Glutamatergic neuron (in vitro differentiated cells): ENCODE data around the gene KRT82. TPM values are rescaled to one million over a fixed set of nuclear protein-coding genes. Genes with fewer than 3 reads are reported as not detected.
"Not testable (repeated sequence)": the region's sequence is repeated elsewhere in the genome, so short reads cannot be mapped to it uniquely, and the experiment has no call there.

Source experiments
- DNase-seq: peaks from one replicate; pipeline ENCODE4 v3.0.0; 2022
- H3K27ac Mint-ChIP-seq: one replicate; pipeline ENCODE4 v1.8.0; 2020; ENCODE audit warnings: mild to moderate bottlenecking, mixed read lengths, inconsistent platforms; ENCODE audit not compliant: unreplicated experiment
- H3K27me3 Mint-ChIP-seq: one replicate; pipeline ENCODE4 v1.8.0; 2020; ENCODE audit warnings: mild to moderate bottlenecking, moderate library complexity, mixed read lengths, inconsistent platforms; ENCODE audit not compliant: unreplicated experiment
- H3K36me3 Mint-ChIP-seq: one replicate; pipeline ENCODE4 v1.8.0; 2020; ENCODE audit warnings: mild to moderate bottlenecking, mixed read lengths, inconsistent platforms; ENCODE audit not compliant: unreplicated experiment
- H3K4me1 Mint-ChIP-seq: one replicate; pipeline ENCODE4 v1.8.0; 2020; ENCODE audit warnings: mild to moderate bottlenecking, low read depth, mixed read lengths, inconsistent platforms; ENCODE audit not compliant: unreplicated experiment
- H3K4me3 Mint-ChIP-seq: one replicate; pipeline ENCODE4 v1.8.0; 2020; ENCODE audit warnings: mild to moderate bottlenecking, mixed read lengths, inconsistent platforms; ENCODE audit not compliant: unreplicated experiment
- H3K9me3 Mint-ChIP-seq: one replicate; pipeline ENCODE4 v1.8.0; 2020; ENCODE audit warnings: mild to moderate bottlenecking, moderate library complexity, mixed read lengths, inconsistent platforms; ENCODE audit not compliant: unreplicated experiment
- CTCF ChIP-seq: fragments of 200-600 bp; sonication (generic); IDR thresholded peaks from one replicate; pipeline ENCODE4 v1.5.0; 2021; ENCODE audit not compliant: partially characterized antibody, unreplicated experiment
- long read RNA-seq: library from polyadenylated mRNA; unstranded; transcript quantifications from one replicate; pipeline ENCODE4 v2.0.0, GENCODE V29; 2020; ENCODE audit not compliant: unreplicated experiment
- total RNA-seq: library from RNA; stranded (reverse); fragmentation: NEBNext Ultra II Directional; extraction: Animal tissue kit (Norgen Biotek cat#: 25700); gene quantifications from one replicate; pipeline ENCODE4 v1.2.1, GENCODE V29; 2021; ENCODE audit not compliant: unreplicated experiment

Gene KRT82
- total RNA-seq: not detected
- long read RNA-seq: 0 reads

GRCh38 chr12:52405922-52406385, at the start of gene KRT82:
TSS of gene KRT82 (minus strand) at chr12:52406335. CDS start at chr12:52406277, 58 bp downstream.
- Mint-ChIP-seq H3K36me3 (peaks cover 3% of the 10 kb centered on the region), H3K4me3 (no peak within 1 kb of the TSS), H3K27ac (no peak within 1 kb of the TSS), H3K9me3 (peaks cover 14% of the 10 kb centered on the region), H3K4me1 (peaks cover 5% of the 10 kb centered on the region), H3K27me3 (peaks cover 9% of the 10 kb centered on the region)
- no peak for TF ChIP-seq CTCF
- no peak for DNase-seq

- DNase-seq: no peak
- no peak overlapping the region for H3K4me3 Mint-ChIP-seq
- H3K4me1 Mint-ChIP-seq: peaks cover 1% of the 10 kb centered on the region
- TF ChIP-seq CTCF: no peak
- H3K27me3 Mint-ChIP-seq: no peaks in the 10 kb centered on the region
- no peak overlapping the region for H3K27ac Mint-ChIP-seq
- H3K9me3 Mint-ChIP-seq: no peaks in the 10 kb centered on the region
- H3K36me3 Mint-ChIP-seq: no peaks in the 10 kb centered on the region
Observed at GRCh38 chr12:52455821-52456220, 49.7 kb upstream of the KRT82 start.

GRCh38 chr12:52454411-52455201, 48.5 kb upstream of the KRT82 start:
- H3K27ac Mint-ChIP-seq: no peak overlapping the region
- H3K9me3 Mint-ChIP-seq: no peaks in the 10 kb centered on the region
- H3K36me3 Mint-ChIP-seq: no peaks in the 10 kb centered on the region
- H3K4me3 Mint-ChIP-seq: no peak overlapping the region
- no peak for TF ChIP-seq CTCF
- no peak for DNase-seq
- H3K4me1 Mint-ChIP-seq: peaks cover 7% of the 10 kb centered on the region
- H3K27me3 Mint-ChIP-seq: no peaks in the 10 kb centered on the region

- Mint-ChIP-seq H3K36me3 (peaks cover 7% of the 10 kb centered on the region), H3K9me3 (no peaks in the 10 kb centered on the region), H3K27me3 (no peaks in the 10 kb centered on the region), H3K27ac (no peak within 1 kb of the TSS), H3K4me1 (peaks cover 7% of the 10 kb centered on the region), H3K4me3 (no peak within 1 kb of the TSS)
- DNase-seq: no peak
- TF ChIP-seq CTCF: no peak
Observed at GRCh38 chr12:52452101-52452500, 46.0 kb upstream of the KRT82 start, which contains the start of gene KRT6B. TSS of gene KRT6B (minus strand) at chr12:52452146. CDS start at chr12:52452078, 68 bp downstream.

- no peak for TF ChIP-seq CTCF
- Mint-ChIP-seq H3K27ac (no peak overlapping the region), H3K36me3 (peaks cover 7% of the 10 kb centered on the region), H3K4me3 (no peak overlapping the region), H3K4me1 (peaks cover 7% of the 10 kb centered on the region), H3K9me3 (no peaks in the 10 kb centered on the region), H3K27me3 (no peaks in the 10 kb centered on the region)
- no peak for DNase-seq
Observed at GRCh38 chr12:52448228-52448627, 42.1 kb upstream of the KRT82 start.

GRCh38 chr12:52447196-52447595, 41.1 kb upstream of the KRT82 start:
- H3K4me1 Mint-ChIP-seq, DNase-seq, H3K36me3 Mint-ChIP-seq, H3K27me3 Mint-ChIP-seq, H3K9me3 Mint-ChIP-seq, H3K4me3 Mint-ChIP-seq, H3K27ac Mint-ChIP-seq: not testable (repeated sequence)
